ENCODE results near the gene GDF7. TPM values are rescaled to one million over a fixed set of nuclear protein-coding genes. Genes with fewer than 3 reads are reported as not detected.

The GDF7 gene
- total RNA-seq, 4 donors from 2014 or later = 0.26 to 1.9 (median 0.78) TPM

- WGBS, 2 donors = 92 to 93% methylated on average over 10 to 11 of the region's 11 CpGs
- Histone ChIP-seq H3K27ac (no peak overlapping the region), H3K9me3 (no peaks in the 10 kb centered on the region), H3K4me1 (no peaks in the 10 kb centered on the region), H3K36me3 (peaks cover 0 to 67% (median 0%) of the 10 kb centered on the region in 3 donors), H3K4me3 (no peak overlapping the region), H3K27me3 (no peaks in the 10 kb centered on the region)
- no peak for DNase-seq
- TF ChIP-seq CTCF (IDR thresholded peaks at IDR 0.05) (no peak), POLR2A (IDR thresholded peaks at IDR 0.05) (no peak)
- intact Hi-C loops (cut with DNase I) = no loop called here
Observed at GRCh38 chr2:20689428-20690264, 22.7 kb downstream of the GDF7 start.

GRCh38 chr2:20691076-20691734, 24.3 kb downstream of the GDF7 start:
- H3K4me1 ChIP-seq = no peaks in the 10 kb centered on the region
- H3K27me3 ChIP-seq = no peaks in the 10 kb centered on the region
- no peak for TF ChIP-seq CTCF (IDR thresholded peaks at IDR 0.05)
- no peak for TF ChIP-seq POLR2A (IDR thresholded peaks at IDR 0.05)
- H3K4me3 ChIP-seq = no peak overlapping the region
- whole genome bisulfite sequencing, 2 donors = 88 to 91% methylated on average over 6 of the region's 6 CpGs
- no peaks in the 10 kb centered on the region for H3K9me3 ChIP-seq
- no peak for DNase-seq
- H3K27ac ChIP-seq = no peak overlapping the region
- H3K36me3 ChIP-seq = peaks cover 0 to 63% (median 0%) of the 10 kb centered on the region in 3 donors
- intact Hi-C loops (cut with DNase I) = no loop called here

GRCh38 chr2:20692081-20692480, 25.1 kb downstream of the GDF7 start:
- H3K27me3 ChIP-seq = no peaks in the 10 kb centered on the region
- H3K9me3 ChIP-seq = no peaks in the 10 kb centered on the region
- TF ChIP-seq CTCF (IDR thresholded peaks at IDR 0.05) (no peak), POLR2A (IDR thresholded peaks at IDR 0.05) (no peak)
- peaks cover 0 to 62% (median 0%) of the 10 kb centered on the region in 3 donors for H3K36me3 ChIP-seq
- H3K27ac ChIP-seq = no peak overlapping the region
- intact Hi-C loops (cut with DNase I) = no loop called here
- no peaks in the 10 kb centered on the region for H3K4me1 ChIP-seq
- DNase-seq = no peak
- WGBS, 2 donors = 86 to 88% methylated on average over 2 of the region's 2 CpGs
- H3K4me3 ChIP-seq = no peak overlapping the region

- TF ChIP-seq CTCF (IDR thresholded peaks at IDR 0.05) = no peak
- no peak for TF ChIP-seq POLR2A (IDR thresholded peaks at IDR 0.05)
- H3K9me3 ChIP-seq = no peaks in the 10 kb centered on the region
- 94 to 98% methylated on average over 2 of the region's 3 CpGs for WGBS, 2 donors
- H3K36me3 ChIP-seq = peaks cover 0 to 49% (median 0%) of the 10 kb centered on the region in 3 donors
- intact Hi-C loops (cut with DNase I) = no loop called here
- H3K27ac ChIP-seq = no peak overlapping the region
- no peaks in the 10 kb centered on the region for H3K27me3 ChIP-seq
- DNase-seq = no peak
- H3K4me1 ChIP-seq = no peaks in the 10 kb centered on the region
- no peak overlapping the region for H3K4me3 ChIP-seq
Observed at GRCh38 chr2:20693317-20693716, 26.4 kb downstream of the GDF7 start.

GRCh38 chr2:20696366-20696765, 29.4 kb downstream of the GDF7 start:
- 78 to 81% methylated on average over 2 of the region's 2 CpGs for WGBS, 2 donors
- no peak overlapping the region for H3K27ac ChIP-seq
- H3K4me1 ChIP-seq = no peaks in the 10 kb centered on the region
- H3K27me3 ChIP-seq = no peaks in the 10 kb centered on the region
- DNase-seq = no peak
- H3K4me3 ChIP-seq = no peak overlapping the region
- intact Hi-C loops (cut with DNase I) = no loop called here
- H3K36me3 ChIP-seq = peaks cover 0 to 61% (median 0%) of the 10 kb centered on the region in 3 donors
- no peak for TF ChIP-seq CTCF (IDR thresholded peaks at IDR 0.05)
- H3K9me3 ChIP-seq = no peaks in the 10 kb centered on the region
